ENCODE data around the gene TEP1.
"Not testable (repeated sequence)": the region's sequence is repeated elsewhere in the genome, so short reads cannot be mapped to it uniquely, and the experiment has no call there.

TEP1 gene

DNA sequence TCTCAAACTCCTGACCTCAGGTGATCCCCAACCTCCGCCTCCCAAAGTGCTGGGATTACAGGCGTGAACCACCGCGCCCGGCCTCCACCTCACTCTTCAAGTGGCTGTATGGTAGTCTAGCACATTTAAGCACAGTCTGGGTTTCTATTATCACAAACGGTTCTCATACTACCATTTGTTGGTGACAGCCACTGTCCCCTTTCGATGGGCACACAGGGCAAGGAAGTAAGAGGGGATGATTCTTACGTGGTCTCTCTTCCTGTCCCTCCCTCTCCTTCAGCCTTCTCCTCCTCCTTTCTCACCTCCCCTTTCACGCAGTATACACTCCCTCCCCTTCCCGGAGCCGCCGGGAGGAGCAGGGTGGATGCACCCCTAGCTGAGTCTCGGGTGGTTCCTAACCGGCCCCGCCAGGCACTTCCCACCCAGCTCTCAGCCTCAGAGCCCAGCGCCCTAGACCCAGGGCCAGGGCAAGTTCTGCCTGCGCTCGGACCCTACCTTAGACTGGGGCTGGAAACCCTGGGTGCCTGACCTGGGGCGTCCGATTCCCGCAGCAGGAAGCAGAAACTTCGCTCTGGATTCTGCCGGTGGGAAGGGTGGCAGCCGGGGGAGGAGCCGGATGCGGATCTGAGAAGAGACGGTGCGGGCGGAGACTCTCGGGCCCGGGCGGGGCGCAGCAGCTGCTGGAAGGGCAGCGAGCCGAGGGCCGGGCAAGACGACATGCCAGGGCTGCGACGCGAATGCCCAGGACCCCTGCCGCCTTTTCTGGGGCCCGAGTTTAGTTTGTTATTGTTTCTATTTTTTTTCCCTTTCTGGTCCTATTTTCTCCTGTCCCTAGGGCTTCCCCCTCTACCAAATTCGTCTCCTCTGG, at the start of gene TEP1:
Gene TEP1, minus strand, starts transcription at position 626 of the 868 bp plus-strand sequence. CDS start 5,062 bp downstream, outside the sequence.
- ATAC-seq (peak; percentile 82), DNase-seq (peak; percentile 85)

DNA sequence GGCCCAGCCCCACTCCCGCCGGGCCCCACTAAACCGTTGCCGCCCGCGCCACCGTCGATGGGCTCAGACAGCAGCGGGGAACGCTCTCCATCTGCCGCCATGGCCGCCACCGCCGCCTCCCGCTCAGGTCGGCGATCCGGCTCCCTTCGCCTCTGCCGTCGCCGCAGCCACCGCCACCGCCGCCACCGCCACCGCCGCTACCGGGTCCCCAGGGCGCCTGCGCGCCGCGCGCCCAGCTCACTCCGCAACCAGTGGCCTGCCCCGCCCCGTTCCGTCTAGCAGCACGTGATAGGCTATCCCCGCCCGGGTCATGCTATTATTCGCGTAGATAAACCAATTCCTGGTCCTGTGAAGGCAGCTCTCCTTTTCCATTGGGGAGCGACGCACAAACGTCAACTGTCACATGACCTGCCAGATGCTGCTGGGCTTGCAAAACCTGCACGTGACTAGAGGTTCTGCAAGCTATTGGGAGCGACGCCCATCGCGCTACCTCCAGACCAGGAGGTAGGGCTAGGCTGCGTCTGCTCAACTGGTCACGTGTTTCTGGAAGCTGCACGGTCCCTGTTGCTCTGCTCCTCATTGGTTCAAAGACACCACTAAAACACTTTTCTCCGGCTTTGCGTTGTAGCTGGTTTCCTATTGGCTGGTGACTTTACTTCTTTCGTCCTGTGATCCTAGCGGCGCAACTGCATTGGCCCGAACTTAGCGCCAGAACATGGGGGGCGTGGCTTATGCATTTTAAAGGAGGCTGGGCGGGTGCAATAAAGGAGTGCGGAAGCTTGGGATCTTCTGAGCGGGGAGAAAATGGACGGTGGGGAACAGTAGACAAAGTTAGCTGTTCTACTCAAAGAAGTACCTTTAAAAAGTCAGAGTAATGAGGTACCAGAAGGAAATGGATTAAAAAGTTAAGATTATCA, 48.2 kb upstream of the TEP1 start, which contains the start of gene PIP4P1:
Gene PIP4P1, minus strand, starts transcription at position 210 of the 917 bp plus-strand sequence. Its CDS starts 109 bp downstream, at position 101.
- peak; percentile 98 for DNase-seq
- peak; percentile 98 for ATAC-seq

DNA sequence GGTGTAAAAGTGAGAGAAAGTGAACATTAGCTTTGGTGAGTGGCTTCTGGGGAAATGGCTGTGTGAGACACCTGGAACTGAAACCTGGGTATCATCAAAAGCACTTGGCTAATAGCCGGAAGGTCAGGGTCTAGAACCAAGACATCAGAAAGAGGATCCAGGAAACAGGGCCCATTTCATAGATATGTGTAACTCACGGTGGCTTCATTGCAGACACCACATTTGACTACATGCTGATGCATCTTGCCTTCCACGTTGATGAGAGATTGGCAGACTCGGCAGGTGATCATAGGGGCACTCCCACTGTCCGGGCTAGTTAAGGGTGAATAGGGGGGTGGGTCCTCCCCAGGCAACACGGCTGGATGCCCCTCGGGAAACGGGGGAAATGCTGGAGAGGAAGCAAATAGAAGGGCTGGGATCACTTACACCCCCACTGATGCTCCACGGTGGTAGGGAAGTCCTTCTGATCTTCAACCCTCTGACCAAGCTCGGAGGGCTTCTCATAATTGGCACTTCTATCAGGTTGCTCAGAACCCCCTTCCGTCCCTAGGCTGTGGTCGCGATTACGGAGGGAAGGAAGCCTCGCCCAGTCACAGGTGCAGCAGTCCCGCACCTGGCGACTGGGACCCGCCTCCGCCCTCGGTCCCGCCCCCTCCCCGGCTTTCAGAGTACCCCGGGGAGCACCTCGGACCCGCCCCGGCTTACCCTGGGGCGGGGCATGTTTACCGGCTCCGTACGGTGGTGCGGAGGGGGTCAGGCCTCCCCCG, 47.3 kb upstream of the TEP1 start:
- DNase-seq (peak; percentile 49), ATAC-seq (no peak)

DNA sequence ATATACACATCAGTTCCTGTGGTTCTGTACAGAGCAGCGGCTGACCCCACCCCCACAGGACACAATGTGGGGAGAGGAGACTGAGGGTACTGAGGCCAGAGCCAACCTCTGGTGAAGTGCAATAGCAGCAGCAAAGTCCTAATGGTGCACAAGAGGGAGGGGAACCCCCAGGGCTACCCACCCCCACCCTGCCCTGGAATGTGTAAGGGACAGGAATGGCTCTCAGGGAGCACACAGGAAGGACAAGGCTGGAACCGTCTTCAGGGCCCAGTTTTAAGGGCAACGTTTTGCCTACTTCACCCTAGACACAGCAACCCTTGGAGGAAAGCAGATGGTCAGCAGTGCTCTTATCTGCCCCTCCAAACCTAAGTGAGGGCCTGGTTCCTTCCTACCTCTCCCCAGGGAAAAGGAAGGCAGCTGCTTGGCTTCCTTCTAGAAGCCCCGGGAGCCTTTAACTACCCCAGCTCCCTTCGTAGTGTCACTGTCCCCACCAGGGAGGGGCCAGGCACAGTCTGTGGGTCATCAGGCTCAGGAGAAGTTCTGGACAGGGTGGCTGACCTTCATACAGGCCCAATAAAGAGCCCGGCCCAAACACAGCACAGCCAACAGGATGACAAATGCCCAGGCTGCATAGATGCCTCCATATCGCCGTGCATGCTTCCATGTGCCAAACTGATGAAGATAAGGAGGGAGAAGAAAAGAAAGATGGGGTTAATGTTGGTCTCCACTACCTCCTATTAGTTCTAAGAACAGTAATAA, 44.9 kb upstream of the TEP1 start:
- no peak for DNase-seq
- ATAC-seq, result no peak

DNA sequence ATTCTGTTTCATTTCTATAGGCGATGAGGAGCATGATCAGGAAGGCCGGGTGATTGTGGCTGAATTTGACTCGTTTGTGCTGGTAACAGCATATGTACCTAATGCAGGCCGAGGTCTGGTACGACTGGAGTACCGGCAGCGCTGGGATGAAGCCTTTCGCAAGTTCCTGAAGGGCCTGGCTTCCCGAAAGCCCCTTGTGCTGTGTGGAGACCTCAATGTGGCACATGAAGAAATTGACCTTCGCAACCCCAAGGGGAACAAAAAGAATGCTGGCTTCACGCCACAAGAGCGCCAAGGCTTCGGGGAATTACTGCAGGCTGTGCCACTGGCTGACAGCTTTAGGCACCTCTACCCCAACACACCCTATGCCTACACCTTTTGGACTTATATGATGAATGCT, 43.7 kb upstream of the TEP1 start:
- no peak for DNase-seq
- no peak for ATAC-seq

DNA sequence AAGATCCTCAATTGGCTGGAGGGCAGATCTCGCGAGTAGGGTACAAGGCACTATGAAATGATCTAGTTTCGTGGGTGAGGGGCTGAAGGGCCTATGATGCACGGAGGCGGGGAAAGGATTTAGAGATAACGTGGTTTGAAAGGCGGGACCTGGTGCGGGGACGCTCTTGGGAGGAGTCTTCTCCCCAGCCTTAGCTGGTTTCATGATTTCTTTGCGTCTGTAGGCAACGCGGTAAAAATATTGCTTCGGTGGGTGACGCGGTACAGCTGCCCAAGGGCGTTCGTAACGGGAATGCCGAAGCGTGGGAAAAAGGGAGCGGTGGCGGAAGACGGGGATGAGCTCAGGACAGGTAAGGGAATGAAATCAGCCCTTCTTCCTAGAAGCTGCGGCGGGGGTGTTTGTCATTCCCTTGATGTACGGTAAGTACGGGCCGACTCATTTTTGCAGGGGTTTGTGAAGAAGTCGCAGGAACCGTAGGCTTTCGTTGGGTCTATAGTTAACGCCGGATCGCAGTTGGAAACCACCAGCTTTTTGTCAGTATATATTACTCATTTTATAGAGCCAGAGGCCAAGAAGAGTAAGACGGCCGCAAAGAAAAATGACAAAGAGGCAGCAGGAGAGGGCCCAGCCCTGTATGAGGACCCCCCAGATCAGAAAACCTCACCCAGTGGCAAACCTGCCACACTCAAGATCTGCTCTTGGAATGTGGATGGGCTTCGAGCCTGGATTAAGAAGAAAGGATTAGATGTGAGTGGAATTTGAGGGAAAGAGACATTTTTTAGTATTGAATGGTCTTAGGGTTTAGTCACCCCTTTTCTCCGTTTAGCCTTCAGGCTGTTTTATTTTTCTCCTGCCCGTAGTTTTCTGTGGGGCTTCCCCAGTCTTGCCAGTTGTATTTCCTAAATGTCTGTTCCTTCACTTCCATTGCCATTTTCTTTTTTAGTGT, 42.3 kb upstream of the TEP1 start:
- no peak for DNase-seq
- peak; percentile 74 for ATAC-seq

DNA sequence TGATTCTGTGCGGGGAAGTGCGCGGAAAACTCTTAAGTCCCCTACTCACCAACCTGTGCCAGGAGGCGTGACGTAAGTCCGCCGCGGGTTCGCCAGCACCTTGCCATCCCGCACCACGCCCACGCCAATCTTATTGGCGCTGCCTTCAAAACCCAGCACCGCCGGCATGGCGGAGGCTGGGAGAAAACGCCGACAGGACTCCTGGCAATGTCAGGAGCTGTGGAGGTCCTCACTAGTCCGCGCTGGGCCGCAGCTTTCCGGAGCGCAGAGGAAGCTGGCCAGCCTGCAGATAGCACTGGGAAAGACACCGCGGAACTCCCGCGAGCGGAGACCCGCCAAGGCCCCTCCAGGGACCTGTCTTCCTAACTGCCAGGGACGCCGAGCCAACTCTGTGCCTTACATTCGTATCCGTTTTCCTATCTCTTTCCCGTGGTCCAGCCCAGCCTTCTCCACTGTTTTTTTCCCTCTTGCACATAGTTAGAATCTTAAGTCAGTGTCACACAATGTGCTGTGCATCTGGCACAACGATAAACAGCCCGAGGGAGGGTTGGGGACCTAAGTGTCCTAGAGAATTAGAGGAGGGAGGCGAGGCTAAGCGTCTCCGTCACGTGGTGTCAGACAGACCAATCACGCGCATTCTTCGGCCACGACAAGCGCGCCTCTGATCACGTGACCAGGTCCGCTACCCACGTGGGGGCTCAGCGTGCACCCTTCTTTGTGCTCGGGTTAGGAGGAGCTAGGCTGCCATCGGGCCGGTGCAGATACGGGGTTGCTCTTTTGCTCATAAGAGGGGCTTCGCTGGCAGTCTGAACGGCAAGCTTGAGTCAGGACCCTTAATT, 41.4 kb upstream of the TEP1 start, which contains the start of the genes APEX1 and OSGEP:
Gene APEX1, plus strand, starts transcription at position 711 of the 839 bp plus-strand sequence. CDS start 420 bp downstream, outside the sequence.
Gene OSGEP, minus strand, starts transcription at position 297 of the 839 bp plus-strand sequence. Its CDS starts 129 bp downstream, at position 168.
- ATAC-seq (peak; percentile 89), DNase-seq (peak; percentile 96)

DNA sequence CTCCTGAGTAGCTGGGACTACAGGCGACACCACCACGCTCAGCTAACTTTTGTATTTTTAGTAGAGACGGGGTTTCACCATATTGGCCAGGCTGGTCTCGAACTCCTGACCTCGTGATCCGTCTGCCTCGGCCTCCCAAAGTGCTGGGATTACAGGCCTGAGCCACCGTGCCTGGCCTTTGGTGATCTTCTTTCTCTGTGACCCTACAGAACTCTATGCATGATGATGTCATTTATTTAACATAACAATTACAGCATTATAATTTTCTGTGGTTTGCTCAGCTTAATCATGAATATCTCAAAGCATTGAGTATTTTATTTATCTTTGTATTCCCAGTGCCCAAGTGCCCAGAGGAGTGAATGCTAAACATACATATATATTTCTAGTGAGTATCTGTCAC, 39.5 kb upstream of the TEP1 start:
- DNase-seq, ATAC-seq: not testable (repeated sequence)

DNA sequence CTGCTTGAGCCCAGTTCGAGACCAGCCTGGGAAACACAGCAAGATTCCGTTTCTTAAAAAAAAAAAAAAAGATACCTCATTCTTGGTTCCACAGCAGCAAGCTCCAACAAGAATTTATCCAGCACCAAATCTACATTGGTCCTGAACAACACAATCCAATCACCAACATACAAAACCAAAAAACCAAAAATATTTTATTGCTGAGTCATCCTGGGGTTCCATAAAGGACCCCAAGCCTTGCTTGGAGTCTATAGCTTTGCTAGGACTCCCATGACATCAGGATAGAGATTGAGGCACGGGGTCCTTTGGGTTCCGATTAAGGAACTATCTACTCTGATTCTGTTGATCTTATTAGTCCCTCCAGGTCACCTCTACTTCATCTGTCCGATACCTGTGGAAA, 33.6 kb upstream of the TEP1 start:
- no peak for ATAC-seq
- no peak for DNase-seq

DNA sequence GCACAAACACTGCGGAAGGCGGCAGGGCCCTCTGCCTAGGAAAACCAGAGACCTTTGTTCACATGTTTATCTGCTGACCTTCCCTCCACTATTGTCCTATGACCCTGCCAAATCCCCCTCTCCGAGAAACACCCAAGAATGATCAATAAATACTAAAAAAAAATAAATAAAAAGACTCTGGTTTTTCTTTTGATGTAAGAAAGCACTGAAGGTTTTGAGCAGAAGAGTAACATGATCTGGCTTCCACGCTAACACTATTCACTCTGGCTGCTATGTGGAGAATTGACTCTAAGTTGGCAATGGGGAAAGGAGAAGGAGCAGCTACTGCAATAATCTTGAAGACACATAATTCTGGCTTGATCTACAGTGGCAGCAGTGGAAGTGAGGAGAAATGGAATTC, 30.3 kb upstream of the TEP1 start:
- not testable (repeated sequence) for DNase-seq, ATAC-seq

DNA sequence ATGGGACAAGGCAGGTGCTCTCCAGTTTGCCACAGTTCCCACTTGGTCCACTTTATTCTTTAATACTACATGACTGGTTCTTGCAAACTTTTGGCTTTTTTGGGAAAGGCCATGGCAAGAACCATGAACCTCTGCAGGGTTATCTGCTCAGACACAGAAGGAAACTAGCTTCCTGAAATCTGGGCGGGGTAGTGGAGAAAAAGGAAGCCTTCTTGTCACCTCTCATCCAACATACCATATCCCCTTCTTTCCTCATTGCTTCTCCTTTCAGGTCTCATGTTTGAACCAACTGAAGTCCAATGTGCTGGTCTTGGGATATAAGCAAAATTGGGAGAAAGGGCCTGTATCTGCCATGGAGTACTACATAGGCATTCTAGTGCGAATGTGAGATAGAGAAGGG, 28.2 kb upstream of the TEP1 start:
- ATAC-seq, result no peak
- no peak for DNase-seq

DNA sequence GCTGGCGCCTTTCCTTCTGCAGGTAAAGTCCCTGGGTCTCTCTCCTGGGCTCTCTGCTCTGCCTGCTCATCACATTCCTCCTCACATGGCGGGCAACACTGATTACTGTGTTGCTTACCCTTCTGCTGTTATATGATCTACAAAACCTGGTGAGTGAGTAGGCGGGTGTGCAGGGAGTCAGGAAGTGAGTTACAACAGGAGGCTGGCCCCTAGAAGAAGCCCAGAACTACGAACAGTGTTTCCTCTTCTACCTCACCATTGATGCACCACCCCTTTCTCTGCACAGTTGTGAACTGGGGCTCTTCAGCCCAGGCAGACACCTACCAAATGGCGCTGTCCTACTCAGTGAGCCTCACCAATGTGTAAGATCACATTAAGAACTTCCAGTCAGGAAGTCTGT, 27.6 kb upstream of the TEP1 start:
- peak; percentile 82 for ATAC-seq
- peak; percentile 34 for DNase-seq

DNA sequence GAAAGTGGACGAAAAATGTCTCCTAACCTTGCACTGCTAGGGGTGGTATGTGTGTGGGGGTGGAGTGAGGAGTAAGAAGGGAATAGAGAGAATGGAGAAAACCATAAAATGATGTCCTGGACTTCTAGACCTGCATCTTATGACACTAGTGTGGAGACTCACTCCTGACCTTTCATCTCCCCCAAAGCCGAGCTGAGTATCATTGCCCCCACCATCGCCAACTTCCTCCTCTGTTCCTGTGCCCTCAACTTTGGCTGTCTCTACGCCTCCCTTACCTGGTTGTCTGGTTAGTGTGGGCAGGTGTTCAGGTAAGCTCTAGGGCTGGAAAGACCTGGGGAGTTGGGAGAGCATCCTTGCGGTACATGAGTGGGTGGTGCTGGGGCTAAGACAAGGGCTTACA, 27.2 kb upstream of the TEP1 start:
- ATAC-seq (peak; percentile 74), DNase-seq (peak; percentile 30)

DNA sequence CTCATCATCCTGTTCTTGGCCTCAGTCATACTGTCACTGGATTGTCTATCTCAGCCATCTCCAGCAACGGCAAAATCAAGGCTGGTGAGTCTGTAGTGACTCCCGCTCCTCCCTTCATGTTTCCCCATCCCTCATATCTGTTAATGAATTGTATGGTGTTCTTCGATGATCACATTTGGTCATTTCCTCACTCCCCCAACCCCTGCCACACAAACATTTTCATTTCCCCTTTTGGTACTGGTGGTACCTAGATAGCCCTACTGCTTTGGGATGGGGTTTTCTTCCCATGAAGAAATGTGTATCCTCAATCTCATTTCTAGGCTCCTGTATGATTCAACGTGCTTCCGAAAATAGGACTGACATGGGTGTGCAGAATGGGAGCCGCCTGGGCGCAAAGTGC, 25.4 kb upstream of the TEP1 start:
- DNase-seq (no peak), ATAC-seq (no peak)

DNA sequence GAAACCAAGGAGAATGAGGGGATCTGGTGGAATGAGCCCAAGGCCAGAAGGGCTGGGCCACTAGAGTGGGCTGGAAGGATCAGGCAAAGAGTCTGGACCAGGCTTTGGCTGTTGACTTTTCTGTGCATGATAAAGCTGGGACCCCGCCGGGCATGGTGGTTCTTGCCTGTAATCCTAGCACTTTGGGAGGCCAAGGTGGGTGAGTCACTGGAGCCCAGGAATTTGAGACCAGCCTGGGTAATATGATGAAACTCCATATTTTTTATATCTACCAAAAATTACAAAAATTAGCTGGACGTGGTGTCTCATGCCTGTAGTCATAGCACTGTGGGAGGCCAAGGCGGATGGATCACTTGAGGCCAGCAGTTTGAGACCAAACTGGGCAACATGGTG, 23.1 kb upstream of the TEP1 start:
- no peak for DNase-seq
- no peak for ATAC-seq

DNA sequence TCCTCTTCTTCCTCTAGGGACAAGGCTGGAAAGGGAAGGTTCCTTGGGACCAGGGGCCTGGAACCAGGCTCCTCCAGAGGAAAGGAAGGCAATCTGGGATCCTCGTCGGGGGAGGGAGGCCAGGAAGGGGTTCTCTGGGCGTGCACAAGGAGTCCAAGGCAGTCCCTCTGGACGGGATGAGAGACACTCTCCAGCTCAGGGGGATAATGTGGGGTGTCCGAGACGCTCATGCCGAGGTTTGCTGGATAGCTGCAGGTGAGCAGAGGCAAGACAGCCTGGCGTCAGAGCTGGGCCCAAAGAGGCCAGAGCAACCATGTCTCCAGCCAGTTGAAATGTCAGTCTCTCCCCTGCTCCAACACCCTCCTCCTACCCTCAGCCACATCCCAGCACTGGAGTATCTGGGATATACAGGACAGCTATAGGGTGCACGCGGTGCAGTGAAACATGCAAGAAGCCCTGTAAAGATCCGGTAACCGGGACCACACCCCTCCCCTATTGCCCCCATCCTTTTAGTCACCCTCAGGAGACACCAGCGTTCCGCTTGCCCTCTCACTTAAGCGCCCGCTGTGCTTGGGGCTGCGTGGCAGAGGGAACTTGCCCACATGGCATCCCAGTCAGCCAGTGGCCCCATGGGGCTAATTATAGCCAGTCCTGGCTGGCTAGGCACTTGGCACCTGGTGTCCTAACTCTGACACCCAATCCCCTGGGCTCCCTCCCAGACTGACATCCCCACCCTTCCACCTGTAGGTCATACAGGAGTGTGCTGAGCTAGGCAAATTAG, 22.5 kb upstream of the TEP1 start, which contains the start of gene KLHL33:
Gene KLHL33, minus strand, starts transcription at position 585 of the 781 bp plus-strand sequence. Its CDS starts 355 bp downstream, at position 230.
- ATAC-seq (no peak), DNase-seq (no peak)

DNA sequence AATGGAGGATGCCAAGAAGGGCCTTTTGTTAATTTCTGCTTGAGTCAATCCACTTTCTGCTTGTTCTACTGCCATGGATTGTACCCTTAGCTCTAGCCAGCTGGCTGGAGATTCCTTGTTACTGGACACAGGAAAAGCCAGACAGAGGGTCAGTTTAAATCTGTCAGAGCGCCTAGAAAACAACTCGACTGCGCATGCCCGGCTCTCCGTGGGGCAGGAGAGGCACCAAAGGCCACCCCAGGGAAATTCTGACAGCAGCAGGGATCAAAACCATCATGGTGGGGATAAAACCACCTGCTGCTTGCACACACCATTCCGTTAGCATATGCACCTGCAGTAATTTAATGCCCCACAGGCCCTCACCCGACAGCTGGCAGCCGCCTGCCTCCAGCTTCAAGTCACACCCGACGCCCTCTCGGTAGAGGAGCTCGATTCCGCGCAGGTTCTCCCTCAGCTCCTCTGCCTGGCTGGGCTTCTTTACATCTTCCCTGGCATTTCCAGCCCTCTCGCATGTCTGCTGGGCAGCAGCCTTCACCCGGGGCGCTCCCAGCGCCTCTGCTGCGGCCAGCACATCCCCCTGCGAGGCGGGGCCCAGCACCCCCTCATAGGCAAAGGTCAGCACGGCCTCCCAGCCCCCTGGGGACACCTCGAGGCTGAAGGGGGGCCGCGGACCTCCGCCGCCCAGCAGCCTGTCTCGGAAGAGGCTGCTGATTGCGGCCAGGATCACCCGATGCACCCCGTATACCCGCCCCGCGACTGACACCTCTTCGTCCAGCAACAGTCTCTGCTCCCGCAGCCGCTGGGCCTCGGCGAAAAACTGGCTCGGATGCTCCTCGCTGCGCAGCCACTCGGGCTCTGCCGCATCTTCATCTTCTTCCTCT, 21.6 kb upstream of the TEP1 start:
- DNase-seq (no peak), ATAC-seq (no peak)
